ENCODE results near the gene GRIK4. TPM values are rescaled to one million over a fixed set of nuclear protein-coding genes. Genes with fewer than 3 reads are reported as not detected.

The GRIK4 gene
- total and polyA plus RNA-seq, 2 donors (not counting 3 experiments of a cell fraction or from before 2014, with no cell fraction given), result 0.81 to 1.6 TPM

DNA sequence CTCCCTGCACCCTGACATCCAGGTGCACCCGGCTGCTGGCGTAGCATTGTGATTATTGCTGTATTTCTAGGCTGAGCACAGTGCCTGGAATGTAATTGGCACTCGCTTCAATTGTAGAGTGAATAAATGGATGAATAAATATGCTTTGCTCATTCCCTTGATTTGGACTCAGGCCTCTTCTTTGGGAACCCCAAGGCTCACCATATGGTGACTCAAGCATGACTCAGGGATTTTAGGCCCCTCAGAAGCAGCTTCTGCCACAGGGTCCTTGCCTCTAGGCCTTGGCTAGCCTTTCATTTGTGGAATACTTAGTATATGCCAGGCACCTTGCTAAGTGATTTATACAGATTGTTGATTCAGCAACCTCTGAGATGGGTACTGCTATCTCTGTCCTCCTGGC, 78.9 kb downstream of the GRIK4 start:
- no peak overlapping the region for H2AFZ ChIP-seq (ENCODE audit: low read depth, low read length)
- dilution Hi-C loops (cut with MboI; ENCODE audit: extremely low pct_ligation_motif_present, low sequenced_read_pairs), result no loop called here
- H3K9ac ChIP-seq (replicated peaks; ENCODE audit: extremely low read depth, insufficient read depth, low read length), result no peak overlapping the region
- no peak overlapping the region for H3K27ac ChIP-seq (ENCODE audit: insufficient read depth, low read depth, low read length)
- no TSS peak for BruUV-seq (replicated peaks)
- POLR2A ChIA-PET, result no interaction called here
- no peaks in the 10 kb centered on the region for H3K36me3 ChIP-seq (ENCODE audit: control insufficient read depth in 2 of 2, extremely low read depth in 1 of 2, insufficient read depth in 2 of 2, low read length in 2 of 2)
- H4K20me1 ChIP-seq (replicated peaks; ENCODE audit: control insufficient read depth, extremely low read depth, insufficient read depth, low read length), result no peaks in the 10 kb centered on the region
- H3K9me3 ChIP-seq (replicated peaks; ENCODE audit: control insufficient read depth, insufficient read depth, low read length), result no peaks in the 10 kb centered on the region
- no peak for FAIRE-seq
- peaks cover 0 to 2% of the 10 kb centered on the region in 2 experiments for H3K27me3 ChIP-seq (ENCODE audit: control insufficient read depth in 2 of 2, insufficient read depth in 2 of 2, low read length in 2 of 2)
- CTCF ChIA-PET, result no interaction called here
- TF ChIP-seq, protein P1, sequence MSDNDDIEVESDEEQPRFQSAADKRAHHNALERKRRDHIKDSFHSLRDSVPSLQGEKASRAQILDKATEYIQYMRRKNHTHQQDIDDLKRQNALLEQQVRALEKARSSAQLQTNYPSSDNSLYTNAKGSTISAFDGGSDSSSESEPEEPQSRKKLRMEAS (IDR thresholded peaks at IDR 0.05; ENCODE audit: insufficient read depth, insufficient read length), result no peak
- TF ChIP-seq POLR2A (IDR thresholded peaks at IDR 0.05; ENCODE audit: low read depth, low read length) (no peak), MYC (IDR thresholded peaks at IDR 0.05; ENCODE audit: low read depth, low read length) (no peak), POLR2AphosphoS5 (IDR thresholded peaks at IDR 0.05; ENCODE audit: insufficient read depth, low read depth, low read length) (no peak), CTCF (IDR thresholded peaks at IDR 0.05; ENCODE audit: extremely low read depth in 1 of 2, insufficient read depth in 1 of 2, low read depth in 1 of 2, low read length in 2 of 2) (no peak), GATA2 (IDR thresholded peaks at IDR 0.05; ENCODE audit: insufficient read depth, insufficient read length, low read depth, low read length) (no peak), FOS (IDR thresholded peaks at IDR 0.05; ENCODE audit: borderline replicate concordance, insufficient read depth, low read length) (no peak), EZH2 (IDR thresholded peaks at IDR 0.05; ENCODE audit: borderline replicate concordance, low read depth, low read length, severe bottlenecking) (no peak), JUN (IDR thresholded peaks at IDR 0.05; ENCODE audit: borderline replicate concordance, insufficient read depth, insufficient read length, low read depth) (no peak)
- no peaks in the 10 kb centered on the region for H3K4me1 ChIP-seq (ENCODE audit: control insufficient read depth, extremely low read depth, insufficient read depth, low read length)
- no peaks in the 10 kb centered on the region for H3K79me2 ChIP-seq (ENCODE audit: control insufficient read depth, insufficient read depth, low read length)
- H3K9me1 ChIP-seq (replicated peaks; ENCODE audit: control insufficient read depth, extremely low read depth, insufficient read depth, low read length), result no peaks in the 10 kb centered on the region
- intact Hi-C loops (cut with micrococcal nuclease), result no loop called here
- no peak for DNase-seq (ENCODE audit: low read depth, low spot score)
- H3K4me3 ChIP-seq (replicated peaks in 1 of 3; ENCODE audit: insufficient read depth in 1 of 3, low read depth in 1 of 3, low read length in 3 of 3), result no peak overlapping the region
- H3K4me2 ChIP-seq (ENCODE audit: insufficient read depth, low read length), result no peak overlapping the region
